SU-DHL-6 (cell line): ENCODE data around the gene RAPGEF4.
A peak's percentile ranks its signal among the peaks of the same experiment; 100 is the strongest.

Experiments used
- EZH2phosphoT487 ChIP-seq: fragments of 200-600 bp; sonication (generic), shearing (Covaris generic); conservative IDR thresholded peaks from 2 replicates; pipeline ENCODE4 v1.6.1; 2018; ENCODE audit warnings: mild to moderate bottlenecking, antibody characterized with exemption, low read length, moderate library complexity, mixed read lengths
- TF ChIP-seq, protein P1 (sequence below): fragments of 200-600 bp; sonication (generic); IDR thresholded peaks from one replicate; pipeline ENCODE4 v1.5.1; 2017; ENCODE audit warnings: antibody characterized with exemption, mild to moderate bottlenecking, low read length, moderate library complexity; ENCODE audit not compliant: insufficient read depth, poor library complexity, severe bottlenecking

DNA sequence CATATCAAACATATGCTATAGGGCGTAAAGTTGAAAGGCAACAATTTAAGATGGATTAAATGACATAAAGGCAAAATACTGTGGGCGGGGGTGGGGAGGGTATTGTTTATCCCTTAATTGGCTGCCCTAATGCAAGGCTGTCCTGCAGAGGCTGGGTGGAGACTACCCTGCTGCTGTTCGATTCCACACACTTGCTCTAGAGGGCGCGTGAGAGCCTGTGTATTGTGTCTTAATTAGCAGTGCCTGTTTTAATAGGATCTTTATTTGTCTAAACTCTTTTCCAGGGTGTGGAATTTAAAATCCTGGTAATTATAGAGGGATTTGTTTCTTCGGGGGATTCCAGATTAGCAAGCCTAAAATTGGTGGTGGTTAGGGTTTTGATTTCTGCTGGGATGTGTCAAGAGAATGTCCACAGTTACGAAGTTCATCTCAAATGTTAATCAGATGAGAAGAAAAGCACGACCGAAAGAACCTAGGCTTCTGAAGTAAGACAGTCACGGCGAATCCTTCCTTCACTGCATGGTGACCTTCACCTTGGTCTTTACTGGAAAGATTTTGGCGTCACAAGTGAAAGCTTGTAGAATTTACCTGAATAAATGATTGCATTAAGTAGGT is 236.5 kb downstream of the RAPGEF4 start:
- TF ChIP-seq, protein P1, sequence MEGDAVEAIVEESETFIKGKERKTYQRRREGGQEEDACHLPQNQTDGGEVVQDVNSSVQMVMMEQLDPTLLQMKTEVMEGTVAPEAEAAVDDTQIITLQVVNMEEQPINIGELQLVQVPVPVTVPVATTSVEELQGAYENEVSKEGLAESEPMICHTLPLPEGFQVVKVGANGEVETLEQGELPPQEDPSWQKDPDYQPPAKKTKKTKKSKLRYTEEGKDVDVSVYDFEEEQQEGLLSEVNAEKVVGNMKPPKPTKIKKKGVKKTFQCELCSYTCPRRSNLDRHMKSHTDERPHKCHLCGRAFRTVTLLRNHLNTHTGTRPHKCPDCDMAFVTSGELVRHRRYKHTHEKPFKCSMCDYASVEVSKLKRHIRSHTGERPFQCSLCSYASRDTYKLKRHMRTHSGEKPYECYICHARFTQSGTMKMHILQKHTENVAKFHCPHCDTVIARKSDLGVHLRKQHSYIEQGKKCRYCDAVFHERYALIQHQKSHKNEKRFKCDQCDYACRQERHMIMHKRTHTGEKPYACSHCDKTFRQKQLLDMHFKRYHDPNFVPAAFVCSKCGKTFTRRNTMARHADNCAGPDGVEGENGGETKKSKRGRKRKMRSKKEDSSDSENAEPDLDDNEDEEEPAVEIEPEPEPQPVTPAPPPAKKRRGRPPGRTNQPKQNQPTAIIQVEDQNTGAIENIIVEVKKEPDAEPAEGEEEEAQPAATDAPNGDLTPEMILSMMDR, result peak; percentile 81
- TF ChIP-seq EZH2phosphoT487, result no peak
